Measurements from ENCODE around the gene SUGT1.

The SUGT1 gene

DNA sequence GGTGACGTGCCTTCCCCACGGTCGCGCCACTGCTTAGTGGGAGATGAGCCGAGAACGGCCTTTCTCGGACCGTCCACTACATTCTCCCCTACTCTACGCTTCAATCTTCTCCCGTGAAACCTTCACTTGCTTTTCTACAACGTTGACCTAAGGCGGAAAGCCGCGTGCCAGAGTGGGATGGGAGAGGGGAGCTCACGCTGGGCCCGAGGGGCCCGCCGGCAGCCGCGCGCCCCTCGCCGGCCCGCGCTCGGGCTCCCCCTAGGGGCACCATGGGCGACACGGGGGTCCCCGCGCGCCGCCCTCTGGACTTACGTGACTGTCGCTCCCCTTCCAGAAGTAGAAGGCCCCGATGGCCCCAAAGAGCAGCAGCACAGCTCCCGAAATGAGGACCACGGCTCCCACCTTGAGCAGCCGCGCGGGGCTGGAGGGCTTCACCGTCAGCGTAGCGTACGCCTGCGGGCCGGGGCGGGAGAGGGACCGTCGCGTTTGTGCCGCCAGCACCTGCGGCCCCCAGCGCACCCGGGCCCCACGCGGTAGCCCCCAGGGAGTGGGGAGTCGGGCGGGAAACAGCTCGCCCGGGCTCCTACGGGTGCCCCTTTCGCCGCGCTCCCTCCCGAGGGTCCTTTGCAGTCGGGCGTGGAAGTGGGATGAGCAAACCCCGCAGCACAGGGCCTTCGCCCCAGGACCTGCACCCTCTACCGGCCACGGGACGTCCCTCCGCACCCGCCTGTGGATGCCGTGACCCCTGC, 86.3 kb downstream of the SUGT1 start:
- no peak for DNase-seq

DNA sequence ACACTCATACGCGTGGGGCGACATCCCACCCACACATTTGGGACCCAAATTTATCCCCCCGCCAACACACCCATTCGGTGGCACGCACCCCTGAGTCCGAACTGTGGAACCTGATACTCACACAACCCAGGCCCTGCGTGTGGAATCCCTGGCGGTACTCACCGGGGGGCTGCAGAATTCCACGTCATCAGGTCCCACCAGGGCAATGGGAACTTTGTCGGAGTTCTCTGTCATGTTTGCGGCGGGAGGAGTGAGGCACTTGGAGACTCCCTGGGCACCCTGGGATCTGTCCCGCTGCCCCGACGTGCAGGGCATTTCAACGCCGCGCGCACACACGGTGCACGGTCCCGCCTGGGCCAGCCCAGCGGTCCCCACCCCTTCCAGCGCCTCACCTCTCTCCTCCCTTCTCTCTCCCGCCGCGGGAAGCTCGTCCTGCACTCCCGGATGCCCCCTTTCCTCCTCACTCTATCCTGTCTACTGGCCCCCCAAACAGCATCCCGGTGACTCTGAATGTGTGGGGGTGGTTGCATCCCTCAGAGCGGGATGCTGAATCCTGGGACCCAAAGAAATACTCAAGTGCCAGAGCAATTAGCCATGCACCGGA, 86.9 kb downstream of the SUGT1 start, which contains the start of gene CNMD:
Gene CNMD, minus strand, starts transcription at position 353 of the 604 bp plus-strand sequence. Its CDS starts 119 bp downstream, at position 234.
- no peak for DNase-seq

DNA sequence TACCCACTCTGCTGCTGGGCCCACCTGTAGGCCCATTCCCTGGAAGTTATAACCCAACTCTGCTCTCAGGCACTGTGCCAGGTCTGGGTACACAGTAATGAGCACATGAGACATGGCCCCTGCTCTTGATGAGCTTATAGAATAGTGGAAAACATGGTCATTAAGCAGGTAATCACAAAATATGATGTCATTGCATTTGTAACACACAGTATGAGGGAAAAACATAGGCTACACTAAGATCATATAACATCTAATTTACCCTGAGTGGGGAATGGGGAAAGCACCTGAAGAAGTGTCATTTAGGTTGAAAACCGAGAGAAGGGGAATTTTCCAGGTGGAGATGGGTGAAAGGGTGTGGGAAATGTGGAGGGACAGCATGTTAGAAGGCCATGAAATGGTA, 90.9 kb downstream of the SUGT1 start:
- DNase-seq: no peak

DNA sequence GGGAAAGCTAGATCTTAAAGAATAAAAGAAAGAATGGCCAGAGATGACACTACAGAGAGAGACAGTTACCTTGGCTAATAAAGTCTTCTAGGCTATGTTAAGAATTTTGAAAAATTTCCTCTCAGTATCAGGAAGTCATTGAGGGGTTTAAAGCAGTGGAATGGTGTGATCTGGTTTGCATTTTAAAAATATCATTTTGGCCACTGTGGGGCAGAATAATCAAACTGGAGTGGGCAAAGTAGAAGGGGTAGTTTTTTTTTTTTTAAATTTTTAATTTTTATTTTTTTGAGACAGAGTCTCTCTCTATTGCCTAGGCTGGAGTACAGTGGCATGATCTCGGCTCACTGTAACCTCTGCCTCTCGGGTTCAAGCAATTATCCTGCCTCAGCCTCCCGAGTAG, 91.4 kb downstream of the SUGT1 start:
- DNase-seq: no peak

DNA sequence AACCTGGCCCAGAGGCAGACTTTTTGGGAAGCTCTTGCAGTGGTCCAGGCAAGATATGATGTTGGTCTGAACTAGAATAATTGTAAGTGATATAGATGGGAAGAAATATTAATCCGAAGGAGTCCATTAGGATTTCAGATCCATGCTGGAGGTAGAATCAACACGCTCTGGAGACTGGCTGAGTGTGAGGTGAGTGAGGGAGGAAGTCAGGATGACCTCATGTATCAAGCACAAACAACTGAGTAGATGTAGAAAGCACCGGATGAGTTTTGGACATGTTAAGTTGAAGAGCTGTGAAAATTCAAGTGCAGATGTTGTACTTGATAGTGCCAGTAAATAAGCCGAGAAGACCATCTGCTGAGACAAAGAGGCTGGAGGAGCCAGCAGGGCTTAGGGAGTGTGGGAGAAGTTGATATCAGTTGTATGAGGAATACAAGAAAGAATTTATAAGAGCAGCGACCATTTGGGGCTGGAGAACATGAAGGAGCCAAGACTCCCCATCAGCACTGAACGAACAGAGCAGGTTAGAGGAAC, 92.3 kb downstream of the SUGT1 start:
- no peak for DNase-seq

DNA sequence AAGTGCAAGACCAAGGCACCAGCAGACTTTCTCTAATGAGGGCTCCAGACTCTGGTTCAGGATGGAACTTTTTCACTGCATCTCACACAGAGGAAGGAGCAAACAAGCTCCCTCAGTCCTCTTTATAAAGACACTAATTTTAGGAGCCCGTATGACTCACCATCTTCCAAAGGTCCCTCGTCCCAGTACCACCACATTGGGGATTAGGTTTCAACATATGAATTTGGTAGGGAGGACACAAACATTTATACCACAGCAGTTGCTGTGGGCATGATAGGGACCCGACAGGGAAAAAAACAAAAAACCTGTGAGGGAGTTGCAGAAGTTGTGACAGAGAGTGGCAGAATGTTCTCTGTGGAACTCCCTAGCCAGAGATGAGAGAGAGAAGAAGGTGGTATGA, 93.5 kb downstream of the SUGT1 start:
- no peak for DNase-seq

DNA sequence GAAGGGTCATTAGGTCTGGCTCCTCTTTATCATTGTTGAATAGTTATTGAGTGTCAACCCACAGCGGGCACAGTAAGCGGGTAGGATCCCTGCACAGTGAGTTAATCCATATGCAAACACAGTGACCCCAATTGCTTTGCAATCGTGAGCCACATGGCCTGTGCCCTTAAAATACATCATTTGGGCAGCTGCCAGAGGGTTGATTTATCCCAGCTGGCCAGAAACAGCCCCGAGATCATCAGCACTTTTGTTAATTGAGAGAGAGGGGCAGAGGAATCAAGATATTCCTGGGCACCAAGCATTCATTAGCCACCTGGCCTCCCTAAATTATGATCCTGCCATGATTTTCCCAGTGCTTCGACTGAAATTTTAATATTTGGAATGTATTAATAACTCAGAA, 96.8 kb downstream of the SUGT1 start:
- DNase-seq: no peak

Measured in GOT3 (cell line).